Lower leg skin (tissue), 4 donors: ENCODE data around the gene LYG2. TPM values are rescaled to one million over a fixed set of nuclear protein-coding genes. Genes with fewer than 3 reads are reported as not detected.

Source experiments
- DNase-seq, 2 donors: peaks; one replicate each; pipeline ENCODE4 v3.0.0-alpha.2; 2019; ENCODE audit warnings: low spot score in 2 of 2
- H3K4me3 ChIP-seq: fragments of 200-600 bp; sonication (generic); 2 replicates; pipeline ENCODE4 v1.5.1; 2017; ENCODE audit warnings: mild to moderate bottlenecking, low read depth; ENCODE audit not compliant: poor library complexity, severe bottlenecking
- POLR2A ChIP-seq, 2 donors: fragments of 450-650 bp; IDR thresholded peaks; one replicate each; pipeline ENCODE4 v1.6.1; 2016 to 2017; ENCODE audit warnings: antibody characterized with exemption in 2 of 2, mild to moderate bottlenecking in 1 of 2, moderate library complexity in 1 of 2
- WGBS, 2 donors: methylation state at CpG; one replicate each; pipeline ENCODE4 v1.1.5; 2018; 5-methylcytosine and 5-hydroxymethylcytosine counted together
- intact Hi-C: fragments of 100-400 bp; cut with DNase I; formaldehyde crosslinking; loops from one replicate; pipeline ENCODE4 v1.15.0; 2023; ENCODE audit warnings: low total_unique reads
- total RNA-seq, 4 donors: library from RNA; depleted of rRNA; stranded (reverse); fragments of >200 nt; gene quantifications; one replicate each; pipeline ENCODE4 v1.1.0, GENCODE V29; 2016
- TF ChIP-seq, protein P1 (sequence below), 3 donors: fragments of 450-650 bp; IDR thresholded peaks; one replicate each; pipeline ENCODE4 v1.5.1; 2016; ENCODE audit warnings: antibody characterized with exemption in 3 of 3, mild to moderate bottlenecking in 3 of 3, moderate library complexity in 2 of 3

Gene LYG2
- total RNA-seq, 4 donors from 2014 or later: 9.6 TPM; not detected in 3

- intact Hi-C loops: no loop called here
- WGBS, 2 donors: 79 to 87% methylated on average over 4 of the region's 4 CpGs
- no peak for DNase-seq
- no peak overlapping the region for H3K4me3 ChIP-seq
- TF ChIP-seq, protein P1, sequence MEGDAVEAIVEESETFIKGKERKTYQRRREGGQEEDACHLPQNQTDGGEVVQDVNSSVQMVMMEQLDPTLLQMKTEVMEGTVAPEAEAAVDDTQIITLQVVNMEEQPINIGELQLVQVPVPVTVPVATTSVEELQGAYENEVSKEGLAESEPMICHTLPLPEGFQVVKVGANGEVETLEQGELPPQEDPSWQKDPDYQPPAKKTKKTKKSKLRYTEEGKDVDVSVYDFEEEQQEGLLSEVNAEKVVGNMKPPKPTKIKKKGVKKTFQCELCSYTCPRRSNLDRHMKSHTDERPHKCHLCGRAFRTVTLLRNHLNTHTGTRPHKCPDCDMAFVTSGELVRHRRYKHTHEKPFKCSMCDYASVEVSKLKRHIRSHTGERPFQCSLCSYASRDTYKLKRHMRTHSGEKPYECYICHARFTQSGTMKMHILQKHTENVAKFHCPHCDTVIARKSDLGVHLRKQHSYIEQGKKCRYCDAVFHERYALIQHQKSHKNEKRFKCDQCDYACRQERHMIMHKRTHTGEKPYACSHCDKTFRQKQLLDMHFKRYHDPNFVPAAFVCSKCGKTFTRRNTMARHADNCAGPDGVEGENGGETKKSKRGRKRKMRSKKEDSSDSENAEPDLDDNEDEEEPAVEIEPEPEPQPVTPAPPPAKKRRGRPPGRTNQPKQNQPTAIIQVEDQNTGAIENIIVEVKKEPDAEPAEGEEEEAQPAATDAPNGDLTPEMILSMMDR (IDR thresholded peaks at IDR 0.05): no peak
- no peak for TF ChIP-seq POLR2A (IDR thresholded peaks at IDR 0.05)
These were observed 37.5 kb downstream of the LYG2 start for GRCh38 chr2:99217929-99218501.

GRCh38 chr2:99216096-99216495, 39.4 kb downstream of the LYG2 start:
- 93 to 98% methylated on average over 2 of the region's 2 CpGs for WGBS, 2 donors
- DNase-seq: no peak
- TF ChIP-seq, protein P1 (IDR thresholded peaks at IDR 0.05): no peak
- TF ChIP-seq POLR2A (IDR thresholded peaks at IDR 0.05): no peak
- intact Hi-C loops: no loop called here
- no peak overlapping the region for H3K4me3 ChIP-seq

GRCh38 chr2:99205491-99205890, 50.0 kb downstream of the LYG2 start:
- WGBS, 2 donors: 76 to 82% methylated on average over 5 of the region's 5 CpGs
- intact Hi-C loops: no loop called here
- DNase-seq: no peak
- TF ChIP-seq, protein P1 (IDR thresholded peaks at IDR 0.05): no peak
- TF ChIP-seq POLR2A (IDR thresholded peaks at IDR 0.05): no peak
- H3K4me3 ChIP-seq: no peak overlapping the region

- WGBS, 2 donors: 89 to 96% methylated on average over 4 of the region's 4 CpGs
- intact Hi-C loops: no loop called here
These were observed 53.3 kb downstream of the LYG2 start for GRCh38 chr2:99201959-99202678.

GRCh38 chr2:99200076-99200800, 55.2 kb downstream of the LYG2 start:
- no peak for TF ChIP-seq POLR2A (IDR thresholded peaks at IDR 0.05)
- TF ChIP-seq, protein P1 (IDR thresholded peaks at IDR 0.05): no peak
- 88 to 91% methylated on average over 7 of the region's 7 CpGs for WGBS, 2 donors
- intact Hi-C loops: no loop called here
- no peak for DNase-seq
- no peak overlapping the region for H3K4me3 ChIP-seq

More at GRCh38 chr2:99201959-99202678, 53.3 kb downstream of the LYG2 start:
- DNase-seq: no peak
- TF ChIP-seq, protein P1 (IDR thresholded peaks at IDR 0.05): no peak
- no peak for TF ChIP-seq POLR2A (IDR thresholded peaks at IDR 0.05)
- no peak overlapping the region for H3K4me3 ChIP-seq
